HG02759 (cell line): ENCODE data around the gene MAMDC2.
A peak's percentile ranks its signal among the peaks of the same experiment; 100 is the strongest.

Experiments used
- ATAC-seq: cut with Tn5 transposase; IDR thresholded peaks from one replicate; pipeline ENCODE4 v1.9.1; 2021; ENCODE audit warnings: mild to moderate bottlenecking, moderate library complexity; ENCODE audit not compliant: unreplicated experiment

Gene MAMDC2

DNA sequence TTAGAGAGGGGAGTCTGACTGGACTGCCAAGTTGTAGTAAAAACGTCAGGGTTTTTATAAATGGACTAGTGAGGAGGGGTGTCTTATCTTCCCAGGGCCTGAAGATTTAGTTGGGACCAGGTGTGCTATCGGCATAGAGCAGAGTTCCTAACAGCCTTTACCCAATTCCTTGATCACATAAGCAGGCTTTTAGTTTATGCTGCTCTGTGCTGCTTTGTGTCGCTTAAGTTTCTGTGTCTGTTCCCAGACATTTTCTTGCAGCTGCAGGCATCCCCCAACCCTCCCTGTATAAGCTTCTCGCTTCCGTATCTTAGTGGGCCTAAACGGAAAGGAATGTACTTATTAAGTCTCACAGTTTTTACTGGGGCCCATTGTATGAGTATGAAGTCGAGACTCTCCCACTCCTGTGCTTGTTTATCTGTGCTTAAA, 212.5 kb downstream of the MAMDC2 start:
- ATAC-seq, result no peak

GRCh38 chr9:70257502-70257901, 213.9 kb downstream of the MAMDC2 start:
- no peak for ATAC-seq

- peak; percentile 48 for ATAC-seq
Observed at GRCh38 chr9:70257991-70258691, 214.5 kb downstream of the MAMDC2 start.

- ATAC-seq, result peak; percentile 86
Observed at GRCh38 chr9:70258692-70259511, 215.3 kb downstream of the MAMDC2 start, which contains the start of gene SMC5. Gene SMC5, plus strand, starts transcription at chr9:70258978. Its CDS starts 101 bp downstream, at chr9:70259079.

DNA sequence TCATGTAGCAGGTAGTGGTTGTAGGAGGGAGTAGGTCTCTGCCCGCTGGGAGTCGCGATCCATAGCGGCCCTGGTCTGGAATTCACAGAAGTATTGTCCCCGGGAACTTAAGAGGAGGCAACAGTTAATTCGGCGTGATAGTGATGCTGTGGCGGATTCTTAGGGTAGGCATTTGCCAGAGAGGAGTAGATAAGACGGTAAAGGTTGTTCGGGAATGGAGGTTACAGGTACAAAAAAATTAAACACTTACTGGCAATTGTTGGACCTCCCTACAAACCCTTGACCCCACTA, 215.8 kb downstream of the MAMDC2 start:
- no peak for ATAC-seq

DNA sequence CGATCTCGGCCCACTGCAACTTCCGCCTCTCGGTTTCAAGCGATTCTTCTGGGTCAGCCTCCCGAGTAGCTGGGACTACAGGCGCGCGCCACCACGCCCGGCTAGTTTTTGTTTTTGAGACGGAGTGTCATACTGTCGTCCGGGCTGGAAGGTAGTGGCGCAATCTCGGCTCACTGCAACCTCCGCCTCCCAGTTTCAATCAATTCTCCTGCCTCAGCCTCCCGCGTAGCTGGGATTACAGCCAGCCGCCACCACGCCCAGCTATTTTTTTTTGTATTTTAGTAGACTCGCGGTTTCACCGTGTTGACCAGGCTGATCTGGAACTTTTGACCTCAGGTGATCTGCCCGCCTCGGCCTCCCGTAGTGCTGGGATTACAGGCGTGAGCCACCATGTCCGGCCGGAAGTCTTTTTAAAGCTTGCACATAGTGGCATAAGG, 216.4 kb downstream of the MAMDC2 start:
- no peak for ATAC-seq

DNA sequence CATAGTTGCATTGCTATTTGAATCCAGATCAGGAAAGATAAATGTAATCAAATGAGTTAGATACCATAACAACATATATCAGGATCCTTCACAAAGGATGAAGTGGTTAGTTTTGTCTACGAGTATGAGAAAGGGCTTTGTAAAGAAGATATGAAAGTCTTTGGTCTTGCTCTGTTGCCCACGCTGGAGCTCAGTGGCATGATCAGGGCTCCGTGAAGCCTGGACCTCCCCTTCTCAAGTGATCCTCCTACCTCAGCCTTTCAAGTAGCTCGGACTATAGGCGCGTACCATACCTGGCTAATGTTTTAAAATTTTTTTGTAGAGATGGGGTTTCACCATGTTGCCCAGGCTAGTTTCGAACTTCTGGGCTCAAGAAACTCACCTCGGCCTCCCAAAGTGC, 217.0 kb downstream of the MAMDC2 start:
- ATAC-seq, result peak; percentile 25

GRCh38 chr9:70261131-70261870, 217.7 kb downstream of the MAMDC2 start:
- ATAC-seq, result no peak

DNA sequence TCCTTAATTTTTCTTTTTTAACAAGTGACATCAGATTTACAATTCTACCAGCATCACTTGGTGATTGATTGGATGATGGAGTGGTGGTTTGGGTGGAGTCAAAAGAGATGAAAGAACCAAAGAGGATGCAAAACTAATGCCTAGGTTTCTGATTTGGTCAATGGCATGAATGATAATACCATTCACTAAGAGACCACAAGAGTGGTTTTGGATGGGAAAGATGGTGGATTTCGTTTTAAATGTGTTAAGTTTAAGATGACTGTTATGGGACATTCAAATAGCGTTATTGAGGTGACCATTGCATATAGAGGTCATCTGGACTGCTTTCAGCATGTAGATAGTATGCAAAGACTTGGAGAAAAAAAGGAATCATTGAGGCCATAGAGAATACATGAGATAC, 218.7 kb downstream of the MAMDC2 start:
- ATAC-seq, result no peak

DNA sequence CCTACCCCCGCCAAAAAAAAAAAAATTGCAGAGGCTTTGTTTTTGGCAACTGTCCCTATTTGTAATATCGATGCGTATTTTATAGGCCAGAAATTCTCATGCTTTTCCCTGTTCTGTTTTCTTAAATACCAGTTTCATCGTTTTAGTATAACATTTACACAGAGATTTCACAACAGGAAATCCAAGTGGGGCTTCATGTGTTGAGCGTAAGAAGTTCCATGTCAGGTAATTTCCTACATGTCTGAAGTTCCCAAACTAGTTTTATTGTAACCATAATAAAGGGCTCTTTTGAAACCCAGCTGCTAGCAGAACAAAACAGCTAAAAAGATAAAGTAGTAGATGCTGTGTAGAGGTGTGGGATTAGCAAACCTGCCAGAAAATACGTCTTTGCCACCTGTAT, 219.3 kb downstream of the MAMDC2 start:
- ATAC-seq, result no peak

GRCh38 chr9:70263421-70263820, 219.8 kb downstream of the MAMDC2 start:
- no peak for ATAC-seq
